IPS DF 4.7 (cell line): ENCODE results near the gene FAM216B.

Experiments
- DNase-seq: peaks from one replicate; pipeline ENCODE4 v3.0.0-alpha.2; 2013; ENCODE audit warnings: low spot score; ENCODE audit errors: extremely low read depth

FAM216B gene

GRCh38 chr13:42832341-42833096, 51.1 kb downstream of the FAM216B start:
- DNase-seq = no peak

- DNase-seq = no peak
Measured at GRCh38 chr13:42834946-42835345, 53.6 kb downstream of the FAM216B start.

GRCh38 chr13:42836930-42837690, 55.7 kb downstream of the FAM216B start:
- no peak for DNase-seq
